GM19438 (cell line): ENCODE results near the gene GNS.

Experiments used
- ATAC-seq: cut with Tn5 transposase; IDR thresholded peaks from one replicate; pipeline ENCODE4 v1.9.1; 2021; ENCODE audit warnings: low read depth; ENCODE audit not compliant: unreplicated experiment

Gene GNS

DNA sequence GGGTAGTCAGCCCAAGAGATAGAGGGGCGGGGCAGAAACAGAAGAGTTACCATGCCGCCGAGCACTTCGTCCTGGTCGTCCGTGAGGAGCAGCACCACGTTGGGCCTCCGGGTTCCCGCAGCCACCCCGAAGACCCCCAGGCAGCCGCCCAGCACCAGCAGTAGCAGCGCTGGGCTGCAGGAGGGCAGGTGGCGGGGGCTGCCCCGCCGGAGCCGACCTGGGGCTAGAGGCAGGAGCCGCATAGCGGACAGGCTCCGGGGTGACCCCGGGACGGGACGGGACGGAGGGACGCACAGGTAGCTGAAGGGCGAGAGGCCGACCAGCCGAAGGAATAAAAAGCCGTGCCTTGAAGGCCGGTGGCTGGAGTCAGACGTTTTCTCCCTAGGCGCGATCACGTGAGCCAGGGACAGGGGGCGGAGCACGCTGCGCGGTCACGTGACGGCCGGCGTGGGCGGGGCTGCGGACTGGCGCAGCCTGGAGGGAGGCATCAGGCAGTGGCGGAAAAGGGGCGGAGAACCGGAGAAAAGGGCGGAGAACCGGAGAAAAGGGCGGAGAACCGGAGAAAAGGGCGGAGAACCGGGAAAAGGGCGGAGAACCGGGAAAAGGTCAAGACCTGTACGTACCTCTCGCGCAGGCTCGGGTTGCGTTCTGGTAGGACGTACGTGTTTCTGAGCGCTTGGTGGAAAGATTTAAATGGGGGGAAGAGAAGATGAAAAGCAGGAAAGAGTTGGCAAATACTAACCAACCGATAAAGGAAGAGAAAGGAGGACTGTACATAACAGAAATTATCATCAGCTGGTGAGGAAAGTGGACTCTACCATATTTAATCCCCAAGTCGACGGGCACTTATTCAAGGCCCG is at the start of gene GNS:
Gene GNS (minus strand): TSS at position 372 of the 860 bp plus-strand sequence. CDS start 130 bp downstream, at position 242.
- peak; percentile 76 for ATAC-seq

DNA sequence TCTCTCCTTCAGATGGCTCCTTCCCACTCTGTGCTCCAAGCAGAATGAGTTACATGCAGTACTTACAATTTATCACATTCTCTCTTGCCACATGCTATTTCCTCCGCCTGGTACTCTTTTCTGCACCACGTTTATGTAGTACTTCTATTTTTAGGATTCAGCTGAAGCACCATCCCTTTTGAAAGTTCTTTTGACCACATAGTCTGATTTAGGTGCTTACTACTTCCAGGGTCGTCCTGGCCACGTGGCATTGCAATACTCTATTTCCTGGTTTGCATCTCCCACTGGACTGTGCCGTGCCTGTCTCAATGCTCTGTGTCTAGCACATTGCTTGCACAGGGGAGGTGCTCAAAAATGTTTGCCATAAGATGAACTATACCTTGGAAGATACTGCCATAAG is 48.9 kb upstream of the GNS start:
- ATAC-seq, result no peak

DNA sequence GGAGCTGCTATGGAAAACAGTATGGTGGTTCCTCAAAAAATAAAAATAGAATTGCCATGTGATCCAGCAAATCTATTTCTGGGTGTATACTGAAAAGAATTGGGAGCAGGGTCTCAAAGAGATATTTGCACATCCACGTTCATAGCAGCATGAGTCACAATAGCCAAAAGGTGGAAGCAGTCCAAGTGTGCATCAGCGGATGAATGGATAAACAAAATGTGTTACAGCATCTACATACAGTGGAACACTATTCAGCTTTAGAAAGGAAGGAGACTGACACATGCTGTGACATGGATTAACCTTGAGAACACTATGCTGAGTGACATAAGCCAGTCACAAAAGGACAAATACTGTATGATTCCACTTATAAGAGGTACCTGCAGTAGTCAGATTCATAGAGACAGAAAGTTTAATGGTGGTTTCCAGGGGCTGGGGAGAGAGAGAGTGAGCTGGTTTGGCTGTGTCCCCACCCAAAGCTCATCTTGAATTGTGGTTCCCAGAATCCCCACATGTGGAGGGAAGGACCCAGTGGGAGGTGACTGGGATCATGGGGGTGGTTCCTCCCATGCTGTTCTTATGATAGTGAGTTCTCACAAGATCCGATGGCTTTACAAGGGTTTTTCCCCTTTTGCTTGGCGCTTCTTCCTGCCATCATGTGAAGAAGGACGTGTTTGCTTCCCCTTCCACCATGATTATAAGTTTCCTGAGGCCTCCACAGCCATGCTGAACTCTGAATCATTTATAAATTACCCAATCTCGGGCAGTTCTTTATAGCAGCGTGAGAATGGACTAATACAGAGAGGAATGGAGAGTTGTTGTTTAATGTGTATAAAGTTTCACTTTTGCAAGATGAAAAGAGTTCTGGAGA is 47.6 kb upstream of the GNS start:
- ATAC-seq, result no peak

DNA sequence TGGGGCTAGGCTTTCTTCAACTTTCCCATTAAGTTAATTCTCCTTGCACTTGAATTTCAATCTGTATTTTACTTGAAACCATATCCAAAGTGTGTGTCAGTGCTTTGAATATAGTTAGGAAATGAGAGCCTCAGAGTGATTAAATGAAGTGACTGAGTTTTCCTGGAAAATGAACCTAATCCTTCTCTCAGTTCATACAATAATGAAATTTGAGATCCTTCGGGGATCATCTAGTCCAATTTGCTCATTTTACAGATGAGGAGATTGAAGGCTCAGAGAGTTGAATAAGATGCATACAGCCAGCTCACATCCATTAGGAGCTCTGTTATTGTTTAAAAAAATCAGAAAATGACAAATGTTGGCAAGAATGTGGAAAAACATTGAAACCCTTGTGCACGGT is 47.0 kb upstream of the GNS start:
- ATAC-seq, result no peak

DNA sequence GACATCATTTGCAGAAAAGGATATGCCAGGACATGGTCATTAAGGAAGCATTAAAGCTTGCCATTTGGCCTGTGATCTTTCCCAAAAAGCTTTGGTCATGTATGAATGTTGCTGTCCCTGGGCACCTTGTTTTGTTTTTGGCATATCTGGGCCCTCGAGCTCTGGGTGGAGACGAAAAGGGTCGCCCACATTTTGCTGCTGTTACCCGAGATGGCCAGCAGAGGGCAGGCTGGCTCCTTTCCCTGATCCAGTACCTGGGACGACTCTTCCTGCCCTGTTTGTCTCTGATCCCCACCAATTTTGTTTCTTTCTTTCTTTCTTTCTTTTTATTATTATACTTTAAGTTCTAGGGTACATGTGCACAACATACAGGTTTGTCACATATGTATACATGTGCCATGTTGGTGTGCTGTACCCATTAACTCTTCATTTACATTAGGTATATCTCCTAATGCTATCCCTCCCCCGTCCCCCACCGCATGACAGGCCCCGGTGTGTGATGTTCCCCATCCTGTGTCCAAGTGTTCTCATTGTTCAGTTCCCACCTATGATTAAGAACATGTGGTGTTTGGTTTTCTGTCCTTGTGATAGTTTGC is 43.1 kb upstream of the GNS start:
- ATAC-seq, result peak; percentile 89

DNA sequence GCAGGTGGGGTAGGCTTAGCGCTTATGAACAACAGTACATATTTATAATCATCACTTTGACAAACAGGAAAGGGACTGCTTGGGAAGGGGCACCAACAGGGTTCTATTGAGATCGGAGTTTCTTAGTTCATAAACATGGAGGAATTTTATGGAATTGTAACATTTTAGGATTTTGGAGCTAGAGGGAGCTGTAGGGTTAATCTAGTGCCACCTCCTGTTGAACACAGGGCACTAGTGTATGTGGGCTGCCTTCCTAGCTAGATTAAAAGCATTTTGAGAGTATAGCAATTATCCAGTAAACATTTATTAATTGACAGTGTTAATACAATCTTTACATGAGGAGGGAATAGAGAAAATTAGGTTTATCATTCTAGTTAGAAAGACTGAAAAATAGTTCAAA is 42.2 kb upstream of the GNS start:
- no peak for ATAC-seq

DNA sequence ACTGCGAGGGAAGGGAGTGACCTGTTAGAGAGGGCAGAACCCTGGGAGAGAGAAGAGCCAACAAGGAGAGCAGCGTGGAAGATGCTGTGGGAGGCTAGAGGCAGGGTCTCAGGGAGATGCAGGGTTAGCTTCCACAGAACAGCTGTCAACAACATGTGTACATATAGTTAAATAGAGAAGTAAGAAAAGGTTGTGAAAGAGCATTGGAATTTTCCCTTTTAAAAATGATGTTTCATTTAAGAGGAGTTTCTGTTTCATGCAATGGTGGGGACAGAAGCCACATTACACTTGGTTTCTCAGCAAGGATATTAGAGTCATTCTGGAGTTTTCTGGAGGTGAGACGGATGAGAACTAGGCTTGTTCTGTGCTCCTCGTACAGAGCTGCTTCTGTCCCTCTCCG is 41.4 kb upstream of the GNS start:
- ATAC-seq, result no peak

DNA sequence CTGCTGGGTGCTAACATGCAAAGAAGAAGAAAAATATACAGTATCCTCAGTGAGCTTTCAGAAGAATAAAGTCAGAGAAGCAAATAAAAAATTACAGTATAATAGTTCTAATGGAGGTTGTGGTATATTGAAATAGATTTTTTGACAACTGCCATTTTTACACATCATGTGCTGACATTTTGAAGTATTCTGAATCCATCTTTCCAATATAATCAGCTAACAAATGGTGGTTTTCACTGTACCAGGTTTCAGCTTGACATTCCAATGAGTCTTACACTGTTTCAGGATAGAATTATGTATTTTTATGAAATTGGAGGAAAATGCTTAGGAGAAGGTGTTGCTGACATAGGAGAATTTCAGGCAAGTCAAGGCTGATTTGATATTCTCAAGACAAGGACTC is 39.0 kb upstream of the GNS start:
- ATAC-seq, result no peak

DNA sequence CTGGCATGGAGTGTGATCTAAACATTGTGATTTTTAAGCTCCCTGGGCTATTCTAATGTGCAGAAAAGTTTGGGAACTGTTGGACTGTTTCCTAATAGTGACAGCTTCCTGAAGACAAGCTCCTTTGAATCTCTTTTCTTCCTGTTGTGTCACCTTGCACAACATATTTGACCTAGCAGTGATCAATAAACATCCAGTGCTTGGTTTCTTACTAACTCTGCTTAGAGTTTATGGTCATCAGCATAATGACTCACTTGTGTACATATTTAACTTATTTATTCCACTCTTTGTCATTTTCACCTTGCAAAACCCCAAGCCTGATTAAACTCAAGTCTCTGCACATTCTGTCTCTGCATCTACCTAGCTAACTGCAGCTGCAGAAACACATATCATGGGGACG is 38.0 kb upstream of the GNS start:
- no peak for ATAC-seq

DNA sequence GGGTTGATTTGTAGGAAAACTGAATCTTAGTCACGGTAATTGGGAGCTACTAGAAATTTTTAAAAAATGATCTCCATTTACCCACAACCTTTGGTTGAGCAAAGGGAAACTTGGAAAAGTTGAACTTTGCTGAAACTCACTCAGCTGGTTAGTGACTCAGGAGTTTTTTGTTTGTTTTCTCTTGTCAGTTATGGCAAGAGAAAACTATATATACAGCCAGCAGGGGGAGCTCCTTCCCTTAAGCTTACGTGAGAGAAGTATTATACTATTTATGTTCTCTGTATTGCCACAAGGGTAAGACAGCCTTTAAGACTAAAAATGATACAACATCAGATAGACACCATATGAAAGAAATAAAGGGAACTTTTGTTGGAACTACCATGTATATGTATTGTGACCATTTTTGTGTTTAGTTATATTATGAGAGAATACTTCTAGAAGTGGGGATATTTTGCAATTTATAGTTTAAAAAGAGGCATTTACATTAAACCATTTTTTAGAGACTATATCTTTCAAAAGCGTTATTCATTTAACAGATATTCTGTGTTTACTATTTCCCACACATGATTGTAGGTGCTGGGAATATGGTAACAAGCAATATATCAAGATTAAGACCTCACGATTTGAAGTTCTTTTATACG is 37.1 kb upstream of the GNS start:
- ATAC-seq, result peak; percentile 67

DNA sequence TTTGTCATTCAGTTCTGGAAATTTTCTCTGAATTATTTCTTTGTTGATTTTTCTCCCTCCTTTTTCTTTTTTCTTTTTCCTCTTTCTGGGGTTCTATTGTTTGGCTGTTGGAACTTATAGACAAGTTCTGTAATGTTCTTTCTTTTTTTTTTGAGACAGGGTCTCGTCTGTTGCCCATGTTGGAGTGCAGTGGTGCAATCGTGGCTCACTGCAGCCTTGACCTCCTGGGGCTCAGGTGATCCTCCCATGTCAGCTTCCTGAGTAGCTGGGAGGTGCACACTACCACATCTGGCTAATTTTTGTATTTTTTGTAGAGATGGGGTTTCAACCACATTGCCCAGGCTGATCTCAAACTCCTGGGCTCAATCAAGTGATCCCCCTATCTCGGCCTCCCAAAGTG is 35.1 kb upstream of the GNS start:
- ATAC-seq, result no peak

DNA sequence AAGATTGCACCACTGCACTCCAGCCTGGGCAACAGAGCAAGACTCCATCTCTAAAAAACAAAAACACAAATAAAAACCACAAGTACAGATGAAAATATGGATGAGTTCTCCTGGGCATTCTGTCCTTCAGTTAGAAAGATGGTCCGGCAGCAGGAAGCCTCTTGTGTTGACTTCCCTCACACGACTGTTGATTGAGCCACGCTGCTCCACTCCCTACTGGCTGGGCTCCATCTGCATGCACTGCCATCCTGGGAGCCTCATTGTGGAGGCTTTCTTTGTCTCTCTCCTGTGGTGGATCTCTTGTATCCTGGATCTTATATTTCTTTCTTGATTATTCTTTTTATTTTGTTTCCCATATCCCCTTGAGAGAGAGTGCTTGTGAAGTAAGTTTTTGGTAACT is 34.4 kb upstream of the GNS start:
- no peak for ATAC-seq

DNA sequence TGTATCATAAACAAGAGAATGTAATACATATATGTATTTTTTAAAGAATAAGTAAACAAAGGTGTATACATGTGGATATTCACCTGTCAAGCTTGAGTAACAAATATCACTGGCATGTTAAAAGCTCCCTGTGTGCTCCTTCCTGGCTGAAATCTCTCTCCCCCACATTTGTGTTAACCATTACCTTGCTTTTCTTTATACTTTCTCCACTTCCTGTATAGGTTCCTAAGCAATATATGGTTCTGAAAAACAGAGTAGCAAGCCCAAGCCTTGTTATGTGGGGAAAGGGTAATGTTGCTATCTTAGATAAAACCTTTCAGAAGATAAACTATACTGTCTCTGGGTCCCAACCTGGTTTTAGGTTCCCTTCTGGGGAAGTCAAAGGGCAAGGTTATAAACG is 32.9 kb upstream of the GNS start:
- no peak for ATAC-seq

DNA sequence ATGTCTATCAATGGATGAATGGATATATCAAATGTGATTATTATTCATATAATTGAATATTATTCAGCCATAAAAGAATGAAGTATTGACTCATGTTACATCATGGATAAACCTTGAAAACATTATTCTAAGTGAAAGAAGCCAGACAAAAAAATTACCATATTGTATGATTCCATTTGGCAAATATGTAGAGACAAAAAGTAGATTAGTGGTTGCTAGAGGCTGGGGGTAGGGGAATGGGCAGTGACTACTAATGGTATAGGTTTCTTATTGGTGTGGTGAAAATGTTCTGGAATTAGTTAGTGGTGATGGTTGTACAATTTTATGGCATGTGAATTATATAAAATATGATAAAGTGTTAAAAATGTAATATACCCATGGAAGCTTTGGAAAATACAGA is 31.8 kb upstream of the GNS start:
- no peak for ATAC-seq

DNA sequence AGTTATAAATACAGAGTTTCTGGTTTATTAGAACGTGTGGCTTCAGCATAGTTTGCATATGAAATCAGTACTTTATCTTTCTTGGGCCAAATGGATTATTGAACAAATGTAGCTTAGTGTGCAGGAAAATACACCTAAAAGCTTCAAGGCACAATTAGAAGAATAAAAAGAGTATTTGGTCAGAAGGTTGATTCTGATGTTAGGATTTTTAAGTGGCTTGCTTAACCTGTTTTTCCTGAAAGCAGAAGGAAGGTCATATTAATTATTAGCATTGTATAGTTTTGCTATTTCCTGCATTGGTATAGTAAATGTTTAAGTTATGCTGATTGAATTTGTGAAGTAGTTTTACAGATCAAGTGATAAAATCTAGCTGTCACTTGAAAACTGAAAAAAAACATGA is 31.0 kb upstream of the GNS start:
- ATAC-seq, result no peak

DNA sequence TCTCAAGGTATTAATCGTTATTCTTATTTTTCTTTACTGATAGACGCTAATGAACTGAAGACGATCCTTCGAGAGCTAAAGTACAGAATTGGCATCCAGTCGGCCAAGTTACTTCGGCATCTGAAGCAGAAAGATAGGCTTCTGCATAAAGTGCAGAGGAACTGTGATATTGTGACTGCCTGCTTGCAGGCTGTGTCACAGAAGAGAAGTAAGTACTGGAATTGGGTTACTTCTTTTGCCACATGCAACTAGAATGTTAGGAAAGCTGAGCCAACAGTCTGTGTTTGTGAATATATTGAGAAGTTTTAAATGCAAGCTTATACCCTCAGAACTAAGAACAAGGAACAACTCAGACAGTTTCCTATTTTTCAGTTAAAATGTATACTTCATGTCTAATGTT is 26.6 kb upstream of the GNS start:
- no peak for ATAC-seq

DNA sequence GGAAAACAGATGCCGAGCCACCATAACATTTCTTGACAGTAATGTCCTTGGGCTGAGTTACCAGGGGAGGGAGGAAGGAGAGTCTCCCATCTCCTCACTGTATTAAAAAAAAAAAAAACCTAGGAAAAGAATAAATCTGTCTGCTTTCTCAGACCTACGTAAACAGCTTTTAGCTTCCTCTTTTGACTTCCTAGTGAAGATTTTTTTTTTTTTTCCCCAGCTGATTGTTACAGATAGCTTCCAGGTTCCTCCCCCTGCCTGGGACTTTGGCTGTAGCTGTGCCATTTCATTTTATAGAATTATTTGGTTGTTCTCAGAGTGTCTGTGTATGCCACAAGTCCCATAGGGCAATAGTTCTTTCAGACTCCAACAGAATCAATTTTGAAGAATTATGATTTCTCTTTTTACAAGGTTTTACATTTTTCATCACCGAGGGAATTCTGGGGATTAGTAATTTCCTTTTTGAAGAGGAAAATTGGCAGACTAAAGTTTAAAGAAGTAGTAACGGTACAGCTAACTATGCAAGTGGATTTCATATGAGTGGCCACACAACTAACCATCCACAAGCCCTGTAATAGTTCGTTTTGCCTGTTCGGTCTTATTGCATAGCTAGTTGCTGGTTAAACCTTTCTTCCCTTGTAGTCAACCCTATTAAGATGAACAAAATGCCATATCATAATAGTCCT is 23.1 kb upstream of the GNS start:
- no peak for ATAC-seq

DNA sequence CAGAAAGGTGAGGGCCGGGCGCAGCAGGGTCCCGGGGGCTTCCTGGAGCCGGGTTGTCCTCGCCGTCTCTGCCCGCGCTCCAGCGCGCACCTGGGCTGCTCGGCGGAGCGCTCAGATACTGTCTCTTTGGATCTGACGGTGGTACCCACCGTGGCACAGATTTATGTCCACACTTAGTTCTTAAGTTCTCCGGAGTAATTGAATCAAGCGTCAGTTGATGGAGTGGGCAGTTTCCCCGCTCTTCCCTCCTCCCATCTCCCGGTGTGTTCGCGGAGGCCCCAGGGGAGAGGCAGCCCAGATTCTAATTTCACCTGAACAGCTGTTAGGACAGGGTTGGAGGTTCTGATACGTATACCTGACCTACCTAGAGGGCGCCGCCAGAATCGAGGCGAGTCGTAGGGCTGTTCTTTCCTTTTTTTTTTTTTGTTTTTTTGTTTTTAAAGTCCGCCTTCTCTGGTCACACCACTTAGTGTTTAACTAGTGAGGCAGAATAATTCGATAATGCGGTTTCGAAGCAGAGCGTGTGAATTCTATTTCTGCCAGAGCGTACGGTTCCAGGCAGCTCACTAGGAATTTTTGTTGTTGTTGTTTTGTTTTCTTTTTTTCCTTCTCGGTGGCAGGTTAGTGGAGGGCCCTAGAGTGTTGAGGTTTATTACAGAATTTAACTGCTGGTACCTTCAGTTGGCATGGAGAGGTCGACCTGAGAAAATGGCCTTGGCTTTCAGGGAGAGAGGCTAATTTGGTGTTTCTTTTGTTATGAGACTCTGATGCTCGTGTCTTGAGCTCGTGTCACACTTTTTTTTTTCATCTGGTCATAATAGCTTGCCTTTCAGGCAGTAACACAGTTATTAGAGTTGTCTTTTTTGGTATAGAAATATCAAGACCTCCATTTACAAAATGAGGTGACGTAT is 22.3 kb upstream of the GNS start:
- ATAC-seq, result no peak

DNA sequence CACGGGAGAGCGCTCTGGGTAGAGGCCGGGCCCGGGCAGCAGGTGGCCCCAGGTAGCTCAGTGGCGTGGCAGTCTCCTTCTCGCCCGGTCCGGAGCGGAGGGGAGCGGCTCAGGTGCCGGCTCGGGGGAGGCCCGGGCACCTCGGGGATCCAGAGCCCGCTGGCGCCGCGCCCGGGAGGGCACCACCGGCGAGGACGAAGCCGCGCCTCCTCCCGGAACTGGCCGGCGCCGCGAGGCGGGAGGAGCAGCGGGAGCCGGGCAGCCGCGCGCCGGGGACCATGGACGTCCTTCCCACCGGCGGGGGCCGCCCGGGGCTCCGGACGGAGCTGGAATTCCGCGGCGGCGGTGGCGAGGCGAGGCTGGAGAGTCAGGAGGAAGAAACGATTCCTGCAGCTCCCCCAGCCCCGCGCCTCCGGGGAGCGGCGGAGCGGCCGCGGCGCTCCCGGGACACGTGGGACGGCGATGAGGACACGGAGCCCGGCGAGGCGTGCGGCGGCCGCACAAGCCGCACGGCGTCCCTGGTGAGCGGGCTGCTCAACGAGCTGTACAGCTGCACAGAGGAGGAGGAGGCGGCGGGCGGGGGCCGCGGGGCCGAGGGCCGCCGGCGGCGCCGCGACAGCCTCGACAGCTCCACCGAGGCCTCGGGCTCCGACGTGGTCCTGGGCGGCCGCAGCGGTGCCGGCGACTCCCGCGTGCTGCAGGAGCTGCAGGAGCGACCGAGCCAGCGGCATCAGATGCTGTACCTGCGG is 21.5 kb upstream of the GNS start:
- ATAC-seq, result no peak
